Spleen (tissue), 11 donors: ENCODE measurements around the gene PNPLA2. TPM values are rescaled to one million over a fixed set of nuclear protein-coding genes. Genes with fewer than 3 reads are reported as not detected.

ENCODE experiments used
- DNase-seq: peaks from one replicate; pipeline ENCODE4 v3.0.0-alpha.2; 2020
- H3K27ac ChIP-seq, 8 donors: fragments of 200-600 bp; sonication (generic) in 7 of 8; 1 replicate in 4 of 8; 2 replicates in 4 of 8; pipeline versions ENCODE4 v1.5.0 to v1.8.0; 2016 to 2021; ENCODE audit warnings: inconsistent platforms in 4 of 8, mild to moderate bottlenecking in 4 of 8, moderate library complexity in 1 of 8
- H3K27me3 ChIP-seq, 7 donors: fragments of 200-600 bp; sonication (generic) in 6 of 7; replicated peaks in 1 of 7; 1 replicate in 4 of 7; 2 replicates in 3 of 7; pipeline versions ENCODE4 v1.5.0 to v1.8.0; 2016 to 2021; ENCODE audit warnings: inconsistent platforms in 3 of 7, mild to moderate bottlenecking in 1 of 7
- H3K36me3 ChIP-seq, 6 donors: fragments of 200-600 bp; sonication (generic) in 5 of 6; 1 replicate in 4 of 6; 2 replicates in 2 of 6; pipeline versions ENCODE4 v1.5.0 to v1.8.0; 2016 to 2021; ENCODE audit warnings: inconsistent platforms in 2 of 6
- H3K4me1 ChIP-seq, 6 donors: fragments of 200-600 bp; sonication (generic) in 5 of 6; 1 replicate in 3 of 6; 2 replicates in 3 of 6; pipeline versions ENCODE4 v1.5.0 to v1.8.0; 2016 to 2021; ENCODE audit warnings: inconsistent platforms in 3 of 6
- H3K4me3 ChIP-seq, 8 donors: fragments of 200-600 bp; sonication (generic) in 7 of 8; 1 replicate in 4 of 8; 2 replicates in 4 of 8; pipeline versions ENCODE4 v1.5.0 to v1.8.0; 2016 to 2021; ENCODE audit warnings: inconsistent platforms in 4 of 8, mild to moderate bottlenecking in 4 of 8, moderate library complexity in 2 of 8
- H3K9me3 ChIP-seq, 8 donors: fragments of 200-600 bp; sonication (generic) in 7 of 8; 1 replicate in 4 of 8; 2 replicates in 4 of 8; pipeline versions ENCODE4 v1.5.0 to v1.8.0; 2016 to 2021; ENCODE audit warnings: inconsistent platforms in 4 of 8
- CTCF ChIP-seq, 11 experiments: fragments of 200-600 bp in 7 of 11; fragments of 450-650 bp in 4 of 11; sonication (generic) in 4 of 11; IDR thresholded peaks in 8 of 11; conservative IDR thresholded peaks in 3 of 11; 1 replicate in 7 of 11; 2 replicates in 4 of 11; pipeline versions ENCODE4 v1.4.0 to v1.8.0; 2016 to 2021; ENCODE audit warnings: antibody characterized with exemption in 11 of 11, inconsistent platforms in 4 of 11, mild to moderate bottlenecking in 1 of 11
- POLR2A ChIP-seq, 3 donors: fragments of 450-650 bp; IDR thresholded peaks; one replicate each; pipeline ENCODE4 v1.5.1; 2017; ENCODE audit warnings: antibody characterized with exemption in 3 of 3, mild to moderate bottlenecking in 1 of 3
- POLR2AphosphoS5 ChIP-seq, 3 donors: sonication (generic); formaldehyde crosslinking; IDR thresholded peaks; one replicate each; pipeline ENCODE4 v1.5.1; 2017; ENCODE audit warnings: antibody characterized with exemption in 3 of 3
- WGBS, 5 donors: extraction: QIAGEN DNeasy Blood & Tissue Kit in 3 of 5; methylation state at CpG; one replicate each; pipeline versions ENCODE4 v1.1.5 to v1.1.7; 2013 to 2018; 5-methylcytosine and 5-hydroxymethylcytosine counted together
- intact Hi-C: fragments of 100-400 bp; cut with DNase I; formaldehyde crosslinking; loops from one replicate; pipeline ENCODE4 v1.15.0; 2023; ENCODE audit warnings: low total_unique reads
- polyA plus RNA-seq, 3 donors: library from polyadenylated mRNA; stranded (reverse); fragments of 200-250 nt; gene quantifications; one replicate each; pipeline ENCODE4 v1.2.1, GENCODE V29; 2013
- total RNA-seq, 7 donors: library from RNA; depleted of rRNA in 3 of 7; stranded (reverse); fragments of >200 nt in 3 of 7; fragmentation: NEBNext Ultra II Directional in 4 of 7; extraction: Animal tissue kit (Norgen Biotek cat#: 25700) in 4 of 7; gene quantifications; one replicate each; pipeline versions ENCODE4 v1.1.0 to v1.2.1, GENCODE V29; 2016 to 2021
- donor health status: healthy with polysubstance abuse.
- donor health status: DM: no; HTN: no; CAD: no; lungs with moderate emphysema.
- donor health status: DM: no; HTN: no; CAD: no.
- donor health status: Bipolar disorder and iron deficiency.
- donor health status: healthy.
- donor health status: DM: no; HTN: no; CAD: no.
- donor health status: DM: yes; HTN: yes; CAD: no.

PNPLA2 gene
- total and polyA plus RNA-seq, 10 donors, result 46.3 to 131 (median 107) TPM

- intact Hi-C loops, result no loop called here
- no peaks in the 10 kb centered on the region for H3K9me3 ChIP-seq
- TF ChIP-seq POLR2A (IDR thresholded peaks at IDR 0.05) (no peak), CTCF (IDR thresholded peaks at IDR 0.05 in 8 of 11, conservative IDR thresholded peaks at IDR 0.05 in 3 of 11) (no peak), POLR2AphosphoS5 (IDR thresholded peaks at IDR 0.05) (peak in 2 of 3 donors; percentile 4 to 9)
- H3K36me3 ChIP-seq, result peaks cover 0 to 25% (median 0%) of the 10 kb centered on the region in 6 donors
- H3K27ac ChIP-seq, result no peak overlapping the region
- H3K4me1 ChIP-seq, result peaks cover 16 to 71% (median 41%) of the 10 kb centered on the region in 6 donors
- H3K27me3 ChIP-seq, result peaks cover 0 to 40% (median 4%) of the 10 kb centered on the region in 7 donors
- no peak for DNase-seq
- WGBS, 5 donors, result 71 to 86% (median 81%) methylated on average over 20 to 28 of the region's 28 CpGs
- peak overlapping the region in 5 of 8 donors; percentile 29 to 77 (median 59) for H3K4me3 ChIP-seq
Measured at GRCh38 chr11:850775-851763, 32.4 kb downstream of the PNPLA2 start.

GRCh38 chr11:852762-853161, 34.0 kb downstream of the PNPLA2 start:
- intact Hi-C loops, result no loop called here

GRCh38 chr11:853682-854448, 35.2 kb downstream of the PNPLA2 start:
- intact Hi-C loops, result no loop called here
- Histone ChIP-seq H3K27me3 (peaks cover 0 to 20% (median 4%) of the 10 kb centered on the region in 7 donors), H3K36me3 (peaks cover 0 to 25% (median 0%) of the 10 kb centered on the region in 6 donors), H3K4me1 (peaks cover 5 to 71% (median 36%) of the 10 kb centered on the region in 6 donors), H3K4me3 (no peak overlapping the region), H3K27ac (no peak overlapping the region), H3K9me3 (no peaks in the 10 kb centered on the region)
- TF ChIP-seq POLR2A (IDR thresholded peaks at IDR 0.05), result no peak
- TF ChIP-seq CTCF (IDR thresholded peaks at IDR 0.05 in 8 of 11, conservative IDR thresholded peaks at IDR 0.05 in 3 of 11), result no peak
- no peak for TF ChIP-seq POLR2AphosphoS5 (IDR thresholded peaks at IDR 0.05)
- WGBS, 5 donors, result 76 to 95% (median 91%) methylated on average over 7 to 27 of the region's 27 CpGs
- DNase-seq, result no peak

More at GRCh38 chr11:852762-853161, 34.0 kb downstream of the PNPLA2 start:
- no peak for DNase-seq
- H3K4me1 ChIP-seq, result peaks cover 15 to 71% (median 45%) of the 10 kb centered on the region in 6 donors
- 72 to 91% (median 85%) methylated on average over 11 to 15 of the region's 15 CpGs for WGBS, 5 donors
- peaks cover 0 to 25% (median 0%) of the 10 kb centered on the region in 6 donors for H3K36me3 ChIP-seq
- no peak overlapping the region for H3K27ac ChIP-seq
- no peaks in the 10 kb centered on the region for H3K9me3 ChIP-seq
- TF ChIP-seq CTCF (IDR thresholded peaks at IDR 0.05 in 8 of 11, conservative IDR thresholded peaks at IDR 0.05 in 3 of 11), result no peak
- no peak for TF ChIP-seq POLR2A (IDR thresholded peaks at IDR 0.05)
- TF ChIP-seq POLR2AphosphoS5 (IDR thresholded peaks at IDR 0.05), result peak in 1 of 3 donors; percentile 24
- peaks cover 0 to 31% (median 4%) of the 10 kb centered on the region in 7 donors for H3K27me3 ChIP-seq
- H3K4me3 ChIP-seq, result no peak overlapping the region
